ENCODE results near the gene KCNV2.

Gene KCNV2

GRCh38 chr9:2761424-2761823 lies 44.1 kb downstream of the KCNV2 start:
- no peak for DNase-seq

DNA sequence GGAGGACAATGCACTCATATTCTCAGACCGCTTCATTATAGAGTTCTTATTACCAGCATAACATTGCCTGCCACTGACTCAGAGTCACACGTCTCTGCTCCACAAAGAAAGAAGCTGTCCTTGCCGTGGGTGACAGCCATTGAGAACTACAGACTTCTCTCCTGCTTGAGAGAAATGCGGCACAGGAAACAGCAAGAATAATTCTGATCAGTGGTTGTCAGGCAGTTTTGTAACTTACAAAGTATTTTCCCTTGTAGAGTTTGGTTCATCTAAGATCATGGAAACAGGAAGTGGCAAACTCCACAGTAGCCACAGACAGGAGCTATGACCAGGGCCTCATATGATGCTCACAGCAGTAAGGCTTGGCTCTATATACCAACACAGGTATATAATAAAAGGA lies 47.0 kb downstream of the KCNV2 start:
- no peak for DNase-seq

- DNase-seq: no peak
These were observed 48.1 kb downstream of the KCNV2 start for GRCh38 chr9:2765250-2765880.

- DNase-seq: no peak
These were observed 50.7 kb downstream of the KCNV2 start for GRCh38 chr9:2767800-2768677.

GRCh38 chr9:2771087-2771486 lies 53.8 kb downstream of the KCNV2 start:
- DNase-seq: no peak

DNA sequence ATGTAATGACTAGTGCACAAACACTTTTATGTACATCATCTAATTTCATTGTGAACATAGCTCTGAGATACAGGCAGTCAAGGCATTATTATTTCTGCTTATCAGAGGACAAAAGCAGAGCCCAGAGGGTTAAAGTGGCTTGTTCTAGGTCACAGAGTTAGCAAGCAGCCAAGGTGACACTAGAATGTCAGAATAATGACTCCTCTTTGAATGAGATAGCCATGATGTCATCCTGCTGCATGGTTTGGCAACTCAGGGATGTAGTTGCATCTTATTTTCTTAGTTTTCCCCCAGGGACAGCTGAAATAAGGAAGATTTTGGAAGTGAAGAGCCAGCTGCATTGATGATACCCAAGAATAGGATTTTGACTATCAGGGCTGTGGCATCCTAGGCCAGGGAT lies 54.4 kb downstream of the KCNV2 start:
- DNase-seq: no peak

DNA sequence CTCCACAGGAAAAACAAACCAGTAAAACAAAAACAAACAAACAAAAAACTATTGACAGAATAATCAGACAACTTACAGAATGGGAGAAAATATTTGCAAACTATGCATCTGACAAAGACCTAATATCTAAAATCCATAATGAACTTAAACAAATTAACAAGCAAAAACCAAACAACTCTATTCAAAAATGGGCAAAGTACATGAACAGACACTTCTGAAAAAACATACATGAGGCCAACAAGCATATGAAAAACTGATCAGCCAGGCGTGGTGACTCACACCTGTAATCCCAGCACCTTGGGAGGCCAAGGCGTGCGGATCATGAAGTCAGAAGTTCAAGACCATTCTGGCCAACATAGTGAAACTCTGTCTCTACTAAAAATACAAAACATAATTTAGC lies 60.1 kb downstream of the KCNV2 start:
- no peak for DNase-seq

GRCh38 chr9:2778816-2779215 lies 61.5 kb downstream of the KCNV2 start:
- DNase-seq: no peak
